Measurements from ENCODE around the gene ST8SIA2.

ST8SIA2 gene

DNA sequence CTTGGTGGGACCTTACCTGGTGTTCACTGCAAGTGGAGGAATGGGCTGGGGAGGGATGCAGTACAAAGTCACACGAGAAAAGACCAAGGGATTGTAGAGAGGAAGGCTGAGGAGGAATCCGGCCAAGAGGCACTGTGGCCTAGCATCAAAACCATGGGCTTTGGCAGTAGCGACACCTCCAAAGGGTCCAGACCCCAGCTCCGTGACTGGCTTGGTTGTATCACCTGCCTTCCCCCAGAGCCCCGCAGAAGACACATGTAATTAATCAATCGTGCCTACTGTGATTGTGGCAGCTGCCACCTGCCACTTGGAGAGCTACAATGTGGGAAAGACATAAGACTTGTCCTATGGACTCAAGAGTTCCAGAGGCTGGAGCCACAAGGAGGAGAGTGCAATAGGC is 54.7 kb downstream of the ST8SIA2 start:
- no peak overlapping the region for H3K4me3 ChIP-seq (ENCODE audit: low read depth, low read length)
- TF ChIP-seq, protein P1, sequence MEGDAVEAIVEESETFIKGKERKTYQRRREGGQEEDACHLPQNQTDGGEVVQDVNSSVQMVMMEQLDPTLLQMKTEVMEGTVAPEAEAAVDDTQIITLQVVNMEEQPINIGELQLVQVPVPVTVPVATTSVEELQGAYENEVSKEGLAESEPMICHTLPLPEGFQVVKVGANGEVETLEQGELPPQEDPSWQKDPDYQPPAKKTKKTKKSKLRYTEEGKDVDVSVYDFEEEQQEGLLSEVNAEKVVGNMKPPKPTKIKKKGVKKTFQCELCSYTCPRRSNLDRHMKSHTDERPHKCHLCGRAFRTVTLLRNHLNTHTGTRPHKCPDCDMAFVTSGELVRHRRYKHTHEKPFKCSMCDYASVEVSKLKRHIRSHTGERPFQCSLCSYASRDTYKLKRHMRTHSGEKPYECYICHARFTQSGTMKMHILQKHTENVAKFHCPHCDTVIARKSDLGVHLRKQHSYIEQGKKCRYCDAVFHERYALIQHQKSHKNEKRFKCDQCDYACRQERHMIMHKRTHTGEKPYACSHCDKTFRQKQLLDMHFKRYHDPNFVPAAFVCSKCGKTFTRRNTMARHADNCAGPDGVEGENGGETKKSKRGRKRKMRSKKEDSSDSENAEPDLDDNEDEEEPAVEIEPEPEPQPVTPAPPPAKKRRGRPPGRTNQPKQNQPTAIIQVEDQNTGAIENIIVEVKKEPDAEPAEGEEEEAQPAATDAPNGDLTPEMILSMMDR (IDR thresholded peaks at IDR 0.05; ENCODE audit: insufficient read depth, low read depth, low read length, missing control alignments), result no peak
- DNase-seq (ENCODE audit: low read depth), result no peak

DNA sequence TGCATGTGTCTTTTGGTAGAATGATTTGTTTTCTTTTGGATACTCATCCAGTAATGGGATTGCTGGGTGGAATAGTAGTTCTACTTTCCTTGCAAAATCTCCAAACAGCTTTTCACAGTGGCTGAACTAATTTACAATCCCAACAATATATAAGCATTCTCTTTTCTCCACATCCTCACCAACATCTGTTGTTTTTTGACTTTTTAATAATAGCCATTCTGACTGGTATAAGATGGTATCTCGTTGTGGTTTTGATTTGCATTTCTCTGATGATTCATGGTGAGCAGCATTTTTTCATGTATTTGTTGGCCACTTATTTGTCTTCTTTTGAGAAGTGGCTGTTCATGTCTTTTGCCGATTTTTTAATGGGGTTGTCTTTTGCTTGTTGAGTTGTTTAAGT is 55.8 kb downstream of the ST8SIA2 start:
- no peak for DNase-seq (ENCODE audit: low read depth)
- no peak overlapping the region for H3K4me3 ChIP-seq (ENCODE audit: low read depth, low read length)
- TF ChIP-seq, protein P1 (IDR thresholded peaks at IDR 0.05; ENCODE audit: insufficient read depth, low read depth, low read length, missing control alignments), result no peak

- H3K4me3 ChIP-seq (ENCODE audit: low read depth, low read length), result no peak overlapping the region
- DNase-seq (ENCODE audit: low read depth), result no peak
- TF ChIP-seq, protein P1 (IDR thresholded peaks at IDR 0.05; ENCODE audit: insufficient read depth, low read depth, low read length, missing control alignments), result no peak
Observed at GRCh38 chr15:92451225-92451825, 57.6 kb downstream of the ST8SIA2 start.

DNA sequence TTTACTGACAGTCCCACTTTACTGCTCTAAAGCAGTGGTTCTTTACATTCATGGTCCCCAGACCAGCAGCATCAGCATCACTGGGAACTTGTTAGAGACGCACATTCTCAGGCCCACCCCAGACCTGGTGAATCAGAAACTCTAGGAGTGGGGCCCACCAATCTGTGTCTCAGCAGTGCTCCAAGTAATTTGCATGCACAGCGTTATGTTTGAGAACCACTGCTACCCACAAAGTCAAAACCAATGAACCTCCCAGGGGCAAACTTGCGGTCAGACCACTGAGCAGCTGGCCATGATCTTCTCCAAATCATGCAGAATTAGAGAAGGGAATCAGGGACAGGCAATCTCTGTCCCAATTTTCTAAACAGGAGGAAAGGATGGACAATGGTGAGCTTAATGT is 58.5 kb downstream of the ST8SIA2 start:
- H3K4me3 ChIP-seq (ENCODE audit: low read depth, low read length), result no peak overlapping the region
- TF ChIP-seq, protein P1 (IDR thresholded peaks at IDR 0.05; ENCODE audit: insufficient read depth, low read depth, low read length, missing control alignments), result no peak
- DNase-seq (ENCODE audit: low read depth), result no peak

GRCh38 chr15:92453607-92454006 is 59.9 kb downstream of the ST8SIA2 start:
- no peak for DNase-seq (ENCODE audit: low read depth)
- TF ChIP-seq, protein P1 (IDR thresholded peaks at IDR 0.05; ENCODE audit: insufficient read depth, low read depth, low read length, missing control alignments), result no peak
- H3K4me3 ChIP-seq (ENCODE audit: low read depth, low read length), result no peak overlapping the region

- TF ChIP-seq, protein P1 (IDR thresholded peaks at IDR 0.05; ENCODE audit: insufficient read depth, low read depth, low read length, missing control alignments), result no peak
- no peak overlapping the region for H3K4me3 ChIP-seq (ENCODE audit: low read depth, low read length)
- DNase-seq (ENCODE audit: low read depth), result no peak
Observed at GRCh38 chr15:92454555-92455105, 60.9 kb downstream of the ST8SIA2 start.

- TF ChIP-seq, protein P1 (IDR thresholded peaks at IDR 0.05; ENCODE audit: insufficient read depth, low read depth, low read length, missing control alignments), result no peak
- DNase-seq (ENCODE audit: low read depth), result no peak
Observed at GRCh38 chr15:92455271-92455670, 61.6 kb downstream of the ST8SIA2 start.

More at GRCh38 chr15:92455271-92455670, 61.6 kb downstream of the ST8SIA2 start:
- H3K4me3 ChIP-seq (ENCODE audit: low read depth, low read length), result no peak overlapping the region
